Lower leg skin (tissue), 4 donors: ENCODE data around the gene SOCS6. TPM values are rescaled to one million over a fixed set of nuclear protein-coding genes. Genes with fewer than 3 reads are reported as not detected.
"Not testable (repeated sequence)": the region's sequence is repeated elsewhere in the genome, so short reads cannot be mapped to it uniquely, and the experiment has no call there.

ENCODE experiments used
- DNase-seq, 2 donors: peaks; one replicate each; pipeline ENCODE4 v3.0.0-alpha.2; 2019; ENCODE audit warnings: low spot score in 2 of 2
- H3K4me3 ChIP-seq: fragments of 200-600 bp; sonication (generic); 2 replicates; pipeline ENCODE4 v1.5.1; 2017; ENCODE audit warnings: mild to moderate bottlenecking, low read depth; ENCODE audit not compliant: poor library complexity, severe bottlenecking
- CTCF ChIP-seq, 3 donors: fragments of 450-650 bp; IDR thresholded peaks; one replicate each; pipeline ENCODE4 v1.5.1; 2016; ENCODE audit warnings: antibody characterized with exemption in 3 of 3, mild to moderate bottlenecking in 3 of 3, moderate library complexity in 2 of 3
- POLR2A ChIP-seq, 2 donors: fragments of 450-650 bp; IDR thresholded peaks; one replicate each; pipeline ENCODE4 v1.6.1; 2016 to 2017; ENCODE audit warnings: antibody characterized with exemption in 2 of 2, mild to moderate bottlenecking in 1 of 2, moderate library complexity in 1 of 2
- WGBS, 2 donors: methylation state at CpG; one replicate each; pipeline ENCODE4 v1.1.5; 2018; 5-methylcytosine and 5-hydroxymethylcytosine counted together
- intact Hi-C: fragments of 100-400 bp; cut with DNase I; formaldehyde crosslinking; loops from one replicate; pipeline ENCODE4 v1.15.0; 2023; ENCODE audit warnings: low total_unique reads
- total RNA-seq, 4 donors: library from RNA; depleted of rRNA; stranded (reverse); fragments of >200 nt; gene quantifications; one replicate each; pipeline ENCODE4 v1.1.0, GENCODE V29; 2016

SOCS6 gene
- total RNA-seq, 4 donors from 2014 or later, result 13.3 to 19.7 (median 18.7) TPM

GRCh38 chr18:70366174-70366573 is 77.3 kb downstream of the SOCS6 start:
- no peak for DNase-seq
- 45 to 52% methylated on average over 2 of the region's 2 CpGs for WGBS, 2 donors
- intact Hi-C loops, result no loop called here
- H3K4me3 ChIP-seq, result no peak overlapping the region
- TF ChIP-seq POLR2A (IDR thresholded peaks at IDR 0.05), result no peak
- no peak for TF ChIP-seq CTCF (IDR thresholded peaks at IDR 0.05)

GRCh38 chr18:70366670-70367069 is 77.8 kb downstream of the SOCS6 start:
- intact Hi-C loops, result no loop called here
- DNase-seq, result no peak
- H3K4me3 ChIP-seq, result no peak overlapping the region
- TF ChIP-seq CTCF (IDR thresholded peaks at IDR 0.05) (no peak), POLR2A (IDR thresholded peaks at IDR 0.05) (no peak)
- 84 to 92% methylated on average over 7 of the region's 7 CpGs for WGBS, 2 donors

GRCh38 chr18:70367344-70367743 is 78.5 kb downstream of the SOCS6 start:
- 92 to 97% methylated on average over 3 of the region's 3 CpGs for WGBS, 2 donors
- intact Hi-C loops, DNase-seq, H3K4me3 ChIP-seq: not testable (repeated sequence)

- TF ChIP-seq CTCF (IDR thresholded peaks at IDR 0.05) (no peak), POLR2A (IDR thresholded peaks at IDR 0.05) (no peak)
- intact Hi-C loops, result no loop called here
- DNase-seq, result no peak
- no peak overlapping the region for H3K4me3 ChIP-seq
- 72 to 82% methylated on average over 1 of the region's 1 CpG for WGBS, 2 donors
Observed at GRCh38 chr18:70368903-70369302, 80.1 kb downstream of the SOCS6 start.

- no peak overlapping the region for H3K4me3 ChIP-seq
- WGBS, 2 donors, result 76 to 82% methylated on average over 9 of the region's 9 CpGs
- no peak for DNase-seq
- TF ChIP-seq CTCF (IDR thresholded peaks at IDR 0.05), result no peak
- no peak for TF ChIP-seq POLR2A (IDR thresholded peaks at IDR 0.05)
- intact Hi-C loops, result no loop called here
Observed at GRCh38 chr18:70370762-70371733, 82.2 kb downstream of the SOCS6 start.

- intact Hi-C loops, result no loop called here
- no peak overlapping the region for H3K4me3 ChIP-seq
- no peak for DNase-seq
- no peak for TF ChIP-seq CTCF (IDR thresholded peaks at IDR 0.05)
- no peak for TF ChIP-seq POLR2A (IDR thresholded peaks at IDR 0.05)
- 65 to 72% methylated on average over 2 of the region's 2 CpGs for WGBS, 2 donors
Observed at GRCh38 chr18:70371908-70372307, 83.1 kb downstream of the SOCS6 start.
